Hematopoietic multipotent progenitor cell treated with erythropoietin and hydrocortisone succinate and interleukin-3 and kit ligand, for 6 days (in vitro differentiated cells): ENCODE data around the gene SCAPER.

ENCODE experiments used
- DNase-seq: peaks from one replicate; pipeline ENCODE4 v3.0.0-alpha.2; 2015

The SCAPER gene

DNA sequence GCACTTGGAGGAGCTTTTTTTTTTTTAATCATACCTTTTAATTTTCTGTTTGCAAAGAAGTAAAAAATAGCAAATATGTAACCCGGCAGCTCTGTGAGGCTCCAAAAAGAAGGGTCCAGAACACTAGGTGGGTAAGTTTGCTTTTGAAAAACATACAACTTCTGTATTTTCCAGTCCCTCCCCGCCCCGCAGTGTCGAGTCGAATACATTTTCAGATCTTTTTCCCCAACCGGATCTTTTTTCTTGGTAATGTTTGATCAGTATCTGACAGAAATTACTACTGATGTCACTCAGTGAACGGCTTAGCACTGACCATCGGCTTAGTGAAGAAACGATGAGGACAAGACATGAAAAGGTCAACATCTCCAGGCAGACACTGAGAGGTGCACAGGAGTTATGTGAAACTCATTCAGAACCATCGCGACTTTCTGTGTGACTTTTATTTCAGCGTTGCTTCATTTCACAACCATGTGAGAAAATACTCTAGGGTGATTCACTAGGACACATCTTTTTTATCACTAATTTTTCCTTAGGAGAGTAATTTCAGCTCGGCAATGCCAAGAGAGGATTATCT, 557.6 kb downstream of the SCAPER start:
- DNase-seq: no peak

DNA sequence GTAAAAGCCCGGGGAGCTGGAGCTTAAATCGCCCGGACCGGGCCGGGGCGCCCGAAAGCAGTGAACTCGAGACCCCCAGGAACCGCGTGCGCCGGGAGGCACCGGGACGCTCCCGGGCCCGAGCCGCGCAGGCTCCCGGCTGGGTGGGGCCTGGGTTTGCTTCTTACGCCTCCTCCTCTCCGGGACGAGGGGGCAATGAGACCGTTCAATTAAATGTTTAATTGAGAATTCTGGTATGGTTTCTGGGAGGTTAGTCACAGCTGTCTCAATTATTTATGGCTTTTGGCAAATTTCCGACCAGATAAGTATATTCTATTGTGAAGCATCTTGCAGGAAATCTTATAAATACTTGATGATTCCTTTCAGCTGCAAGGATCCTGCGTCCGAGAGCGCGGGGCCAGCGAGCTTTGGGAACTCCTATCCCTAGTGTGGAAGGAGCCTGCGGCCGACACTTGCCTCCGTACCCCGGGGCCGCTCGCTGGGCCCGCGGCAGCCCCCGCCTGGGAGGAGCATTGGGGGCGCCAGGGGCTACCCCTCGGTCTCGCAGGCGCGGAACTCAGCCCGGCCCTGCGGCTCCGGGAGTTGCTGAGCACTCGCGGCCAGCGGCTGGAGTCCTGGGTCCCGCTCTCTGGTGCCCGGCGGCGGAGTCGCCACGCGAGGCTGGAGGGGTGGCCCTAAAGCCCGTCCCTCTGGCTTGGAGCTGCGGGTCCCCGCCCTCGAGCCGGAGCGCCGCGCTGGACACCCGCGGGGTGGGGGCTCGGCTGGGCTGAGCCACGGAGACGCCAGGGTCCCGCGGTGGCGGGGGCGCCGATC, 558.3 kb downstream of the SCAPER start:
- DNase-seq: peak; percentile 32

DNA sequence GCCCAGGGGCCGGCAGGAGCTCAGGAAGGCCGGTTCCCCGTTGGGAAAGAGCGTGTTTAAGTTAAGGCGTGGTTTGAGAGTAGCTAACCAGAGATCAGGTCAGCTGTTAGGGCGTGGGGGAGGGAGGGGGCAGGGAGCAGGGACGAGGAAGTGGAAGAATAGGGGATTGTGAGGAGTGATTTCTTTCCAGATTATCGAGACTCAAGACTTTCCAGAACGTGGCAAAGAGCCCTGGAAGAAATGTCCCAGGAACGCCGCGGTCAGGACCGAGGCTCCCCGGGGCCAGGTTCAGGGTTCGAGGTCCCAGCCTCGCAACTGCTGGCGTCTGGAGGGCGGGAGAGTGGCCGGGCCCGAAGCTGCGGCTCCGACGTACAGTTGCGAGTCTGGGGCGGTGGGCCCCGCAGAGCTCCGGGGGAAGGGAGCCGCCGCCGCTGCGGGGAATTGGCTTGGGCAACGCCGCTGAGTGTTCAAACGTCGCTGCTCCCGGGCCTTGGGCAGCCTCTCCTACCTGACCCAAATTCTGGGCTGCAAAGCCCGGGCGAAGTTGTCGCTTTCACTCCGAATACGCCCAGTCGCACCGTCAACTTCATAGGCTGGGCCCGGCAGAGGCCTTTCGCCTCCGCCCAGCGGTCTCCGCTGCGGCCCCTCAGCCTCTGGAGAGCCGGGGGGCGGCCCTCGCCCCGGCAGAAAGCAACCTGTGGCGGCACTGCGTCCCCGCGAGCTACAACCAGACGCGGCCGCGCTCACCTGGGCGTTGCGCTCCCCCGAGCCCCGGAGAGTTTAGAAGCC, 559.1 kb downstream of the SCAPER start:
- peak; percentile 27 for DNase-seq

DNA sequence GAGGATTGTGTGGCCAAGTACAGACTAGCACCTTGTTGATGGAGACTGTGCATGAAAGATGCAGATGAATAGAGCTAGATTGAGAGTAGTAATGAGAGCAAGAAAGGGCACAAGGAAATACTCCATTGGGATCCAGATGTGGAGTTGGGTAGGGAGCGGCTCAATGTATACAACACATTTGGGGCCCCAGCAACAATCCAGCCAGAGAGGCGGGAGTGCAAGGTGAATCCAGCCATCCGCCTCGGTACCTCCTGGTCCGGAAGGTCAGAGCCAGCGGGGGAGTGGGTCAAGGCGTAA, 559.6 kb downstream of the SCAPER start:
- DNase-seq: no peak

DNA sequence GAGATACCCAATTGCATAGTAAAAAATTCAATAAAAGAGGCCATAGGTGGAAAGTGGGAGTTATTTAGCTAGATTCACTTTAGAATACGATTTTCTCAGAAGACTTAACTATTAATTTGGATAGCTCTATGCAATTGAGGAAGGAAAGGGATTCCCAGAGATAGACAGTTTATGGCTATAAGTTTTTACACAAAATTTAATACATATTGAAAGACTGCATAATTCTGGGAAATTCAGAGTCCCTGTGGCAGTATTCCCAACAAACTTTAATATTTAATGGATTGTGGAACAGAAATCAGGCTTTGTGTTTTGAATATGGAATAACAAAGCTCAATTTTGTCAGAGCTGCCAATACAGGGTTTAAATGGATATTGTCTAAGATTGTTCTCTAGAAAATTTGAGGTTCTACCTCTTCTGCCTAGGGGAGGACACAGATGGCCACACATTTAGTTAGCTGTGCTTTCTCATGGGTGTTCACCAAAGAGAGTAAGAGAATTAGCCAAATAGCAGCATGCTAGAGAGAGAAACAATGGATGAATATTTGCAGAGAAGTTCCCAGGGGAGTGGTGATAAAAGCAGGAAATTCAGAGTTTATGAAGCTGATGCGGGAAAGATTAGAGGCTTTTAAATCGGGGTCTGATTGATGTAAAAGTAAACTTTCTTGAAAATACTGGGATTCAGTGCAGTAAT, 560.1 kb downstream of the SCAPER start:
- DNase-seq: no peak

DNA sequence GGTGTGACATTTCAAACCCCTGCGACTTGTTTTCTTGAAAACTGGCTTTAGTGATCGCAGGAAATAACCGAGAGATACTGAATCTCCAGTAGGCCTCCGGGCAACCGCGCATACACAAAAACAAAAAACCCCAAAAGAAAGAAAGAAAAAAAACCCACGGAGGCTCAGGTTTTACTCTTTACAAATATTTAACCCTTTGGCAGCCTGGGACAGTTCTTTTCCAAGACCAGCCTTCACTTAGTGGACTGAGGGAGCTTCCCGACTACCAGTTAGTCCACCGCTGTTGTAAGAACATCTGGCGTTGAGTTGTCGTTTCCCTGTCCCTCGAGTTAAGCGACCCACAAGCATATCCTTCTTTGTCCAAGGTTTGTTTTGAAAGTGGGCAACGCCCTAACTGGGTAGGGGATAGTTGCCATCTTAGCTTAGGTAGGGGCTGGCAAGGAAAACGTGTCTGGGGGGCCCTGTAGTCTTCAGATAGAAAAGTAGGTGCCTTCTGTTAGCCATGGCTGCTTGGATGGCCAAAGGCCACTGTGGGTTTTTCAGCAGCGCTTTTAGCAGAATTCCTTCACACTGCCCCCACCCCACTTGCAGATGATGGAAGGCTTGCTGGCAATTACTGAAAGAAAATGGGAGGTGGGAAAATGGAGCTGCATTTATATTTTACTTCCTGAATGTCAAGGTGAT, 561.7 kb downstream of the SCAPER start:
- DNase-seq: peak; percentile 9

DNA sequence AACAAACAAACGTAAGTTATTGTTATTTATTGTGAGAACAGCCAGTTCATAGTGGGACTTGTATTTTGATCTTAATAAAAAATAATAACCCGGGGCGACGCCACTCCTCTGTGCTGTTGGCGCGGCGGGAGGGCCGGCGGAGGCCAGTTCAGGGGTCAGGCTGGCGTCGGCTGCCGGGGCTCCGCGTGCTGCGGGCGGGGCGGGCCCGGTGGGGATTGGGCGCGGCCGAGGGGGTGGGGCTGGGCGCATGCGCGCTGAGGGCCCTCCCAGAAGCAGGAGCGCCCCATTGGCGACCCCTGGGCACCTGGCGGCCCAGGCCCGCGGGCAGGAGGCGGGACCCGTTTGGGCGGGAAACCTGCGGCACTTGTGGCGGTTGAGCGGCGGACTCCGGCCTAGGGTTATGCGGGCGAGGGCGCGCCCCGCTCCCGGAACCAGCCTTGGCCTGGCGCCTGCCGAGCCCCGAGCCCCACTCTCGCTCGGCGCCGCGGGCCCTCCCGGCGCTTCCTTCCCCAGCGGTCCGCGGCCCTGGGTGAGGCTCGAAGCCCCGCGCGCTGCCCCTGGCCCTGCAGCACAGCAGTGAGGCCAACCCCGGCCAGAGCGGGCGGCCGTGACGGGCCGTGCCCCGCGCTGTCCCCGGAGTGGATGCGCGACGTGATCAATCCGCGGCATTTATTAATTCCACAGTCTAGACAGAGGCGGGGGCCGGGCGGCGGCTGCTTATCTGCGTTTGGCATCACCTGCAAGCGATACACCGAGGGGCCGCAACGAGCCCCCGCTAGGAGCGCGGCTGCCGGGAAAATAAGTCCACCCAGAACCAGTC, 562.5 kb downstream of the SCAPER start:
- peak; percentile 11 for DNase-seq

DNA sequence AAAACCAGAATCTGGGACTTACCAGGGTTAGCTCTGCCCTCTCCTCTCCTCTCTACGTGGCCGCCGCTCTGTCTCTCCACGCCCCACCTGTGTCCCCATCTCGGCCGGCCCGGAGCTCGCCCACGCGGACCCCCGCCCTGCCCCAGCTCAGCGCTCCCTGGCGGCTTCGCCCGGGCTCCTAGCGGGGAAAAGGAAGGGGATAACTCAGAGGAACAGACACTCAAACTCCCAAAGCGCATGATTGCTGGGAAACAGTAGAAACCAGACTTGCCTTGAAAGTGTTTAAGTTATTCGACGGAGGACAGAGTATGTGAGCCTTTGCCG, 563.1 kb downstream of the SCAPER start:
- DNase-seq: no peak

DNA sequence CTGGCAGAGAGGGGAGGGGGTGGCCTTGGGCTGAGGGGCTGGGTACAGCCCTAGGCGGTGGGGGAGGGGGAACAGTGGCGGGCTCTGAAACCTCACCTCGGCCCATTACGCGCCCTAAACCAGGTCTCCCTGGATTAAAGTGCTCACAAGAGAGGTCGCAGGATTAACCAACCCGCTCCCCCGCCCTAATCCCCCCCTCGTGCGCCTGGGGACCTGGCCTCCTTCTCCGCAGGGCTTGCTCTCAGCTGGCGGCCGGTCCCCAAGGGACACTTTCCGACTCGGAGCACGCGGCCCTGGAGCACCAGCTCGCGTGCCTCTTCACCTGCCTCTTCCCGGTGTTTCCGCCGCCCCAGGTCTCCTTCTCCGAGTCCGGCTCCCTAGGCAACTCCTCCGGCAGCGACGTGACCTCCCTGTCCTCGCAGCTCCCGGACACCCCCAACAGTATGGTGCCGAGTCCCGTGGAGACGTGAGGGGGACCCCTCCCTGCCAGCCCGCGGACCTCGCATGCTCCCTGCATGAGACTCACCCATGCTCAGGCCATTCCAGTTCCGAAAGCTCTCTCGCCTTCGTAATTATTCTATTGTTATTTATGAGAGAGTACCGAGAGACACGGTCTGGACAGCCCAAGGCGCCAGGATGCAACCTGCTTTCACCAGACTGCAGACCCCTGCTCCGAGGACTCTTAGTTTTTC, 563.6 kb downstream of the SCAPER start:
- peak; percentile 17 for DNase-seq

DNA sequence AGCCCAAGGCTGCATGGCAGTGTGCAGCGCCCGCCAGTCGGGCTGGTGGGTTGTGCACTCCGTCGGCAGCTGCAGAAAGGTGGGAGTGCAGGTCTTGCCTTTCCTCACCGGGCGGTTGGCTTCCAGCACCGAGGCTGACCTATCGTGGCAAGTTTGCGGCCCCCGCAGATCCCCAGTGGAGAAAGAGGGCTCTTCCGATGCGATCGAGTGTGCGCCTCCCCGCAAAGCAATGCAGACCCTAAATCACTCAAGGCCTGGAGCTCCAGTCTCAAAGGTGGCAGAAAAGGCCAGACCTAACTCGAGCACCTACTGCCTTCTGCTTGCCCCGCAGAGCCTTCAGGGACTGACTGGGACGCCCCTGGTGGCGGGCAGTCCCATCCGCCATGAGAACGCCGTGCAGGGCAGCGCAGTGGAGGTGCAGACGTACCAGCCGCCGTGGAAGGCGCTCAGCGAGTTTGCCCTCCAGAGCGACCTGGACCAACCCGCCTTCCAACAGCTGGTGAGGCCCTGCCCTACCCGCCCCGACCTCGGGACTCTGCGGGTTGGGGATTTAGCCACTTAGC, 564.3 kb downstream of the SCAPER start:
- peak; percentile 70 for DNase-seq

DNA sequence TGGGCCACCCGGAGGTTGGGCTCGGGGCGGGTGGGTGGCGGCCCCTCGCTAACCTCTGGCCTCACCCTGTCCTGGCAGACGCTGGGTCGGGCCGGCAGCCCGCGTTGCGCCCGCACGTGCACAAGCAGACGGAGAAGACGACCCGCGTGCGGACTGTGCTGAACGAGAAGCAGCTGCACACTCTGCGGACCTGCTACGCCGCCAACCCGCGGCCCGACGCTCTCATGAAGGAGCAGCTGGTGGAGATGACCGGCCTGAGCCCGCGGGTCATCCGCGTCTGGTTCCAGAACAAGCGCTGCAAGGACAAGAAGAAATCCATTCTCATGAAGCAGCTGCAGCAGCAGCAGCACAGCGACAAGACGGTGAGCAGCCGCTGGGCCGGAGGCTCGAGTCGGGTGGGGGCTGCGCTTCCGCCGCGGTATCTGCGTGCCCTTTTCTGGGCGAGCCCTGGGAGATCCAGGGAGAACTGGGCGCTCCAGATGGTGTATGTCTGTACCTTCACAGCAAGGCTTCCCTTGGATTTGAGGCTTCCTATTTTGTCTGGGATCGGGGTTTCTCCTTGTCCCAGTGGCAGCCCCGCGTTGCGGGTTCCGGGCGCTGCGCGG, 564.8 kb downstream of the SCAPER start:
- DNase-seq: peak; percentile 56

DNA sequence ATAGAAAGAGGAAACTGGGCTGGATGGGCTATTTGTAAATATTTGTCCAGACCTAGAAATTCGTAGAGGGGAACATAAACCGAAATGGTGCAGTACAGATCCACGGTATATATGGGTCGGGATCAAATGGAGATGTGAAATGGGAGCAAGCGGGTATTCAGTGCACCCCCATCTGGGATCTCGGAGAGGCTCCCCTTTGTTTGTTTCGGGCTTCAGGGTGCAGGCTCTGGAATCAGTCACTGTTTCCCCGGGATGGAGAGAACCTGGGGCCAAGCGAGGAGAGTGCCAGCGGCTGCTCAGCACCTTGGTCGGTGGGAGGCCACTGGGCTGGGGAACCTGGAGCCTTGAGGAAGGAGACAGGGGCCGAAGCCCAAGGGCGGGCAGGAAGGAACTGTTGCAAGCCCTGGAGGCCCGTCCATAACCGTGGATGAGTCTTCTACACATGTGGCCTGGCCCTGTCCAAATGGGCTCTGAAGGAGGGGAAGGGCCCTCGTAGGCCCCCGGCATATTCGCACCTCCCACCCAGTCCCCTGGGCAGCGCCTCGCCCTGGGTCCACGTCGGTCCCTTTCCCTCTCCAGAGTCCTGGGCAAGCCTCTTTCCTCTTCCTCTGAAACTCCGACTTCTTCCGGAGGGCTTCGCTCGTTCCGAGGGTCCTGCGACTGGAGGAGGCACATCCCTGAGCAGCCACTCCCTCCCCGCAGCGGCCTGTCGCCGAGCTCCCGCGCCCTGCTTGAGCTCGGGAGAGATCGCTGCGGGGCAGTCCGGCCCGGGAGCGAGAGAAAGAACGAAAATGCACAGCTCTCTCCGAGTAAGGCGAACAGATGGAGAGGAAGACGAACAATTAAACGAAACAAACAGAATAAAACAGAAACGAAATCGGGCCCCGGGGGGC, 565.6 kb downstream of the SCAPER start:
- peak; percentile 33 for DNase-seq

DNA sequence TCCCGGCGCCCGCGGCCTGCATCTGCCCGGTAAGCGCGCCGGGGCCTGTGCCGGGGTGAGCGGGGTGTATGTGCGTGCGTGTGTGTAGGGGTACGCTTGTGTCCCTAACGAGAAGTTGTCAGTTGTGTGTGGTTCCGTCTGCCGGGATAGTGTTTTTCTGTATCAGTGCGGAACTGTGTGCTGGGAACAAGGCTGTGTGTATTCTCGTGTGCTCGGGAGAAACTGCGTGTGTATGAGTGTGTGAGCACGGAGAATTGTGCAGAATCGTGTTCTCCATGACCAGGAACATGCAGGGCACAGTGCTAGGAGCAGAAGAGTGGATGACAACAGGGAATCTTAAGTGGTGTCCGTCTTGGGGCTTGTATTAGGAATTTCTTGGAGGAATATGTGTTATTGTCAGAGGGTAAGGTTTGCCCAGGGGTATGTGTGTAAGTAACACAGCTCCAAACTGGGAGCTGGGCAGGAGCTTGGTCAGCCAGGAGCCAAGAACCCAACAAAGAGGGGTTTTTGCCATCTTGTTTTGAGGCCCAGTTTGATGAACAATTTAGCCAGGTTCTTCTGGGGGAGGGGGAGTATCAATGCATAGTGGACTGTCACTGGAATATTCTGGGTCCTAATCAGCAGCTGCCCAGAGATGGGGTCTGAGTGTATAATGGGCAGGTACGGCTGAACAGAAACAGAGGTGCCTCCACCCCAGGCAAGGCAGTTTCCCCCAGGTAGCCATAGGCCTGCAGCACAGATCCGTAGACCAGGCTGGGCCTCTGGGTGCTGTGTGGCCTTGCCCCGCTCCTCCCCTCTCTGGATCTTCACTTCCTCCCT, 566.4 kb downstream of the SCAPER start:
- peak; percentile 35 for DNase-seq

DNA sequence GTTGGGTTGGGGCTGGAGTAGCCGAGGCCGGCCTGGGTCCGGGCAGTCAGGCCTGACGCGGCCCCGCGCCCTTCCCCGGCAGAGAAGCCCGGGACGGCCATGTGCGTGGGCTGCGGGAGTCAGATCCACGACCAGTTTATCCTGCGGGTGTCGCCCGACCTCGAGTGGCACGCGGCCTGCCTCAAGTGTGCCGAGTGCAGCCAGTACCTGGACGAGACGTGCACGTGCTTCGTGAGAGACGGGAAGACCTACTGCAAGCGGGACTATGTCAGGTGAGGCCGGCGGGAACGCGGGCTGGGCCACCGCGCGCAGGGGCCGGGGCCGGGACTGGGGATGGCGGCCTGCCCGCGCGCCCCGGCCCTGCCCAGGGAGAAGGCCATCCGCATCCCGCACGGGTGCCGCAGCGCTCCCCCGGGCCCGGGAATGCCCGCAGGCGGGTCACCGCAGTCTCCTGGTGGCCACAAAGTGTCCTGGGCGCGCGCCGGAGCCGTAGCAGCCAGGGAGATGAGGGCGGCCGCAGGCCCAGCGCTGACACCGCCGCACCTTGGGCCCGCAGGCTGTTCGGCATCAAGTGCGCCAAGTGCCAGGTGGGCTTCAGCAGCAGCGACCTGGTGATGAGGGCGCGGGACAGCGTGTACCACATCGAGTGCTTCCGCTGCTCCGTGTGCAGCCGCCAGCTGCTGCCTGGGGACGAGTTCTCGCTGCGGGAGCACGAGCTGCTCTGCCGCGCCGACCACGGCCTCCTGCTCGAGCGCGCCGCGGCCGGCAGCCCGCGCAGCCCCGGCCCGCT, 567.2 kb downstream of the SCAPER start:
- peak; percentile 25 for DNase-seq

DNA sequence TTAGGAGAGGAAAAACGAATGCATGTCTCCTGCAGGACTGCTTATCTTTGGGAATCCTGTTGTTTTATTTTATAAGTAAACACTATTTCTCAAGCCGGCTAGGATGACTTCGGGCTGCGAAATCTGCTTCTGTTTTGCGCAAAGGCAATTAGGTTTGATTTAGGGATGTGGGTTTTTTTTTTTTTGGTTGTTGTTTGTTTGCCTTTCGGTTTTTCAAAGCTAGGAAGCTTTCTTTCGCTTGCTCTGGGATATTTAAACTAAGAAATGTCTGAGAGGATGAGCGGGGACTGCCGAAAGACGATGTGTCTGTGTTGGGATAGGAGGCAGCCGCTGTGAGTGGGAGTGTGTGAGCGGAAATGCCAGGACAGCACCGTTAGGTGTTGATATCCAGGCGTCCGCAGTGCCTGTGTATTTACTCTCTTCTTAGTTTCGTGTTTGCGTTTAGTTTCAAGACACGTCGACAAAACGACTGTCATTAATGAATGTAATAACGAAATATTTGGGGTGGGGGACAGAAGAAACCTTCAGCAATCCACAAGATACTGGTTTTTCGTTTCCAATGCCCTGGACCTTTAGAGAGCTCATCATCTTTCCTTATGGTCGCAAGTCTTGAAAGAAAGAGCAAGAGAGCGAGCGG, 568.0 kb downstream of the SCAPER start:
- peak; percentile 24 for DNase-seq

DNA sequence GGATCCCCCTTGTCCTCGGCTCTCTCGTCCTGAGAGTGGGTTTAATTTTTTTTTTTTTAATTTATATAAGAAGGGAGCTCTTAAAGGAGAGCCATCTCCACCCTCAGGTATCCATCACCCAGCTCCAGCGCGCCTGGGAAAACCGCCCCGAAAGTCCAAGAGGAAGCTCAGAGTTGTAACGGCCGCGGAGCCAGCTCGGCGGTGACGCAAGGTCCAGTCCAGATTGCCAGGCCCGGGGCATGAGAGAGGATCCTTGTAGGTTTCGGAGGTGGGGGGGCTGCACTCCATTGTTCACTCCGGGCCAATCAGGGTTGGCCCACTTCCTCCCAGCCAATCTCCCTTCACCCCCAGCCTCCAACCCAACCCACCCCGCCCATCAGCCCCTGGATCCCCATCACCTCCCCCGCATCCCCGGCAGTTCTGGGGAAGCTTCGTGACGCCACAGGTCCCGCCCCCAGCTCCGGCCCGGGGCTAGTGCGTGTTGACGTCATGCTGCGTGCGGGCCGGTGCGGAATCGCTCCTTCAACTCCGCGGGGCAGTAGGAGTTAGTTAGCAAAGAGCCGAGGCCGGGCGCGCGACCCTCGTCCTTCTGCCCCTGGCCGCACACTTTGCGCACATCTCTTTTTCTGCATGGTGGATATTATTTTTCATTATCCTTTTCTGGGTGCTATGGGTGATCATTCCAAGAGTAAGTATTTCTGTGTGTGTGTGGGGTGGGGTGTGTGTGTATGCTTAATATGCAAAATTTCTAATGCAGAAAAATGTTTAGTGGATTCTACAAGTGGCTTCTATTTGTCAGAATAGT, 568.7 kb downstream of the SCAPER start, which contains the start of gene ISL2:
ISL2 (plus strand) TSS at position 520 of the 805 bp plus-strand sequence; CDS start at position 631, 111 bp downstream.
- DNase-seq: peak; percentile 62
